Measurements from ENCODE around the gene GPR39. TPM values are rescaled to one million over a fixed set of nuclear protein-coding genes. Genes with fewer than 3 reads are reported as not detected.

Gene GPR39
- total RNA-seq, 1 experiment from 2014 or later = 34.8 TPM

DNA sequence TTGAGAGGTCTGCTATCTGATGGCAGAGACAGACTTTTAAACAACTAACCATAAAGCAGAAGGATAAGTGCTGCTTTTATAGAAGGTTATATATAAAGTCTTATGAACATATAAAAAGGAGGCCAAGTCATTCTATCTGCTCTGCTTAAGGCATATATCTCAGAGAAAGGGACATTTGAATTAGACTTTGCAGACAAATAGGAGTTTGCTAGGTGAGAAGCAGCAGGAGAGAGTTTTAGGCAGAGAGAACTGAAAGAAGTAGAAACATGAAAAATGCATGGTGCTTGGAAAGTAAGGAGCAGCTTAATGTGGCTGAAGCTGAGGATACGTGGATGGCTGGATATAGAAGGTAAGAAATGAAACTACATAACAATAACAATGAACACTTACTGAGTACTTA, 188.0 kb downstream of the GPR39 start:
- Histone ChIP-seq H3K4me1 (ENCODE audit: insufficient read depth, low read length) (no peaks in the 10 kb centered on the region), H3F3A (ENCODE audit: low read length, unreplicated experiment) (no peaks in the 10 kb centered on the region)
- TF ChIP-seq EZH2phosphoT487 (IDR thresholded peaks at IDR 0.05; ENCODE audit: borderline replicate concordance, low read length) = no peak
- TF ChIP-seq EZH2 (IDR thresholded peaks at IDR 0.05; ENCODE audit: low read length, unreplicated experiment) = no peak
- TF ChIP-seq, protein P1, sequence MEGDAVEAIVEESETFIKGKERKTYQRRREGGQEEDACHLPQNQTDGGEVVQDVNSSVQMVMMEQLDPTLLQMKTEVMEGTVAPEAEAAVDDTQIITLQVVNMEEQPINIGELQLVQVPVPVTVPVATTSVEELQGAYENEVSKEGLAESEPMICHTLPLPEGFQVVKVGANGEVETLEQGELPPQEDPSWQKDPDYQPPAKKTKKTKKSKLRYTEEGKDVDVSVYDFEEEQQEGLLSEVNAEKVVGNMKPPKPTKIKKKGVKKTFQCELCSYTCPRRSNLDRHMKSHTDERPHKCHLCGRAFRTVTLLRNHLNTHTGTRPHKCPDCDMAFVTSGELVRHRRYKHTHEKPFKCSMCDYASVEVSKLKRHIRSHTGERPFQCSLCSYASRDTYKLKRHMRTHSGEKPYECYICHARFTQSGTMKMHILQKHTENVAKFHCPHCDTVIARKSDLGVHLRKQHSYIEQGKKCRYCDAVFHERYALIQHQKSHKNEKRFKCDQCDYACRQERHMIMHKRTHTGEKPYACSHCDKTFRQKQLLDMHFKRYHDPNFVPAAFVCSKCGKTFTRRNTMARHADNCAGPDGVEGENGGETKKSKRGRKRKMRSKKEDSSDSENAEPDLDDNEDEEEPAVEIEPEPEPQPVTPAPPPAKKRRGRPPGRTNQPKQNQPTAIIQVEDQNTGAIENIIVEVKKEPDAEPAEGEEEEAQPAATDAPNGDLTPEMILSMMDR (conservative IDR thresholded peaks at IDR 0.05; ENCODE audit: low read depth, low read length) = no peak

DNA sequence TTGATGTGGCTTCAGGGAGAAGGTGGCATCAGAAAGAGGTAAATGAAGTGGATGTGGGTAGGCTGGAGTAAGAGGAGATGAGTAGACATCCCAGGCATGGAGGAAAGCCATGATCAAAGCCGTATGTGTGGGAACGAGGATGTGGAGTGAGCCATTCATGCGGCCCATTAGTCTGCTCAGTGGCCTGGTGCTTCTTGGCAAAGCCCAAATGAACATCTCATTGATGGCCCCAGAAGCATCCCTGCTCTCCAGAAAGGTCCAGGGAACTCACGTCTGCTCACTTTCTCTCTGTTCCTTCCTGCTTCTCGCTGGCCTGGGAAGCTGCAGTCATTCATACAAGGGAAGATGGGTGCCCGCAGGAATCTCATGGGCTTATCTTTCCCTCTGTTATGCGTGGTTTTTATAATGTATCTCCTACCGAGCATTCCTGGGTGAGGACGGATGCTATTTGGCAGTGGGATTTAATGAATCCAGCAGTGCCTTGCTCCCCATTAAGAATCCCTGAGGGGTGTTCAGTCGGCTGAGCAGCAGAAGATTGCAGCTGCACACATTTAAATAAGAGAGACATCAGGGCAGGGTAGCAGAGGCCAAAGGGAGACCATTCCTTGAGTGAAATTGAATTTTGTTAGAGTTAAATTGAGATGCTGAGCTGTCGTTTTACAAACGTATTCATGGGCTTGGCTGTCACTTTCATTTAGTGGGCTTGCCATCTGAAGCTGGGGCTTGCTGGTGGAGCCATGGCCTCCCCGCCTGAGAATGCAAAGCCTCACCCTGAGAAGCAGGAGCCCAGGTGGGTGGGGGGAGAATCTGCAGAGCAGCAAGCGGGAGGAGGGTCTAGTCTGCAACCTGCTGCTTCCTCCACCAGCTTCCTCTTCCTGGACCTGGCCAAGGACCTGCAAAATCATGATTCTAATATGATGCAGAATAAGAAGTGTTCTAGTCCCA, 188.9 kb downstream of the GPR39 start:
- POLR2A ChIA-PET (ENCODE audit: unreplicated experiment) = no interaction called here
- CTCF ChIA-PET = no interaction called here
- H3K9me3 ChIP-seq (ENCODE audit: low read length) = no peaks in the 10 kb centered on the region
- no peaks in the 10 kb centered on the region for H3K36me3 ChIP-seq (ENCODE audit: low read depth, low read length)
- ATAC-seq = no peak
- no peaks in the 10 kb centered on the region for H3F3A ChIP-seq (ENCODE audit: low read length, unreplicated experiment)
- no peak overlapping the region for H2AFZ ChIP-seq (ENCODE audit: low read length)
- no peak overlapping the region for H3K9ac ChIP-seq (ENCODE audit: low read length)
- no peaks in the 10 kb centered on the region for H3K27me3 ChIP-seq (ENCODE audit: low read length)
- TF ChIP-seq EZH2 (IDR thresholded peaks at IDR 0.05; ENCODE audit: low read length, unreplicated experiment) (no peak), EZH2phosphoT487 (IDR thresholded peaks at IDR 0.05; ENCODE audit: borderline replicate concordance, low read length) (no peak)
- TF ChIP-seq, protein P1 (conservative IDR thresholded peaks at IDR 0.05; ENCODE audit: low read depth, low read length) = no peak
- no peak overlapping the region for H3K4me2 ChIP-seq (ENCODE audit: low read length)
- no TSS peak for BruUV-seq (replicated peaks)
- H3K79me2 ChIP-seq (ENCODE audit: low read length) = no peaks in the 10 kb centered on the region
- intact Hi-C loops (cut with micrococcal nuclease) = no loop called here
- no peaks in the 10 kb centered on the region for H4K20me1 ChIP-seq (ENCODE audit: low read length)
- no peaks in the 10 kb centered on the region for H3K4me1 ChIP-seq (ENCODE audit: insufficient read depth, low read length)
- H3K4me3 ChIP-seq (ENCODE audit: low read length) = no peak overlapping the region
- no peak for DNase-seq
- H3K9me2 ChIP-seq (replicated peaks; ENCODE audit: low read length) = no peaks in the 10 kb centered on the region
- no peak overlapping the region for H3K27ac ChIP-seq (ENCODE audit: low read length)

More for the DNA sequence above, 188.0 kb downstream of the GPR39 start:
- no peaks in the 10 kb centered on the region for H3K79me2 ChIP-seq (ENCODE audit: low read length)
- no peak overlapping the region for H3K9ac ChIP-seq (ENCODE audit: low read length)
- DNase-seq (no peak), ATAC-seq (no peak)
- no peaks in the 10 kb centered on the region for H3K9me3 ChIP-seq (ENCODE audit: low read length)
- H3K4me2 ChIP-seq (ENCODE audit: low read length) = no peak overlapping the region
- no peaks in the 10 kb centered on the region for H4K20me1 ChIP-seq (ENCODE audit: low read length)
- H3K36me3 ChIP-seq (ENCODE audit: low read depth, low read length) = no peaks in the 10 kb centered on the region; the same call in 1 of the 2 replicates
- H3K9me2 ChIP-seq (replicated peaks; ENCODE audit: low read length) = no peaks in the 10 kb centered on the region
- no peak overlapping the region for H3K27ac ChIP-seq (ENCODE audit: low read length)
- no peak overlapping the region for H2AFZ ChIP-seq (ENCODE audit: low read length)
- POLR2A ChIA-PET (ENCODE audit: unreplicated experiment) = no interaction called here
- CTCF ChIA-PET = no interaction called here
- intact Hi-C loops (cut with micrococcal nuclease) = no loop called here
- H3K4me3 ChIP-seq (ENCODE audit: low read length) = no peak overlapping the region
- no TSS peak for BruUV-seq (replicated peaks)
- H3K27me3 ChIP-seq (ENCODE audit: low read length) = no peaks in the 10 kb centered on the region

GRCh38 chr2:132606649-132607048, 190.0 kb downstream of the GPR39 start:
- ATAC-seq (no peak), DNase-seq (no peak)
- no peak overlapping the region for H3K4me2 ChIP-seq (ENCODE audit: low read length)
- BruUV-seq (replicated peaks) = no TSS peak
- H2AFZ ChIP-seq (ENCODE audit: low read length) = no peak overlapping the region
- H4K20me1 ChIP-seq (ENCODE audit: low read length) = no peaks in the 10 kb centered on the region
- H3K79me2 ChIP-seq (ENCODE audit: low read length) = no peaks in the 10 kb centered on the region
- no peaks in the 10 kb centered on the region for H3K36me3 ChIP-seq (ENCODE audit: low read depth, low read length)
- no peak overlapping the region for H3K27ac ChIP-seq (ENCODE audit: low read length)
- ChIA-PET POLR2A (ENCODE audit: unreplicated experiment) (no interaction called here), CTCF (no interaction called here)
- H3K27me3 ChIP-seq (ENCODE audit: low read length) = no peaks in the 10 kb centered on the region
- no peaks in the 10 kb centered on the region for H3K4me1 ChIP-seq (ENCODE audit: insufficient read depth, low read length)
- H3K9ac ChIP-seq (ENCODE audit: low read length) = no peak overlapping the region
- H3K9me2 ChIP-seq (replicated peaks; ENCODE audit: low read length) = no peaks in the 10 kb centered on the region
- intact Hi-C loops (cut with micrococcal nuclease) = no loop called here
- TF ChIP-seq EZH2phosphoT487 (IDR thresholded peaks at IDR 0.05; ENCODE audit: borderline replicate concordance, low read length) (no peak), EZH2 (IDR thresholded peaks at IDR 0.05; ENCODE audit: low read length, unreplicated experiment) (no peak)
- TF ChIP-seq, protein P1 (conservative IDR thresholded peaks at IDR 0.05; ENCODE audit: low read depth, low read length) = no peak
- no peaks in the 10 kb centered on the region for H3F3A ChIP-seq (ENCODE audit: low read length, unreplicated experiment)
- H3K4me3 ChIP-seq (ENCODE audit: low read length) = no peak overlapping the region
- no peaks in the 10 kb centered on the region for H3K9me3 ChIP-seq (ENCODE audit: low read length)

Data from PC-3 (cell line).